B cell (primary cell): Measurements from ENCODE around the gene ITCH. TPM values are rescaled to one million over a fixed set of nuclear protein-coding genes. Genes with fewer than 3 reads are reported as not detected.

Experiments used
- ATAC-seq: fragments of 200-7000 bp; cut with Tn5 transposase; one replicate; pipeline ENCODE4 v1.10.0; 2021; ENCODE audit warnings: low read depth, mild to moderate bottlenecking, moderate number of reproducible peaks, moderate library complexity
- CTCF ChIA-PET: fragments of 350-600 bp; sonication (Branson Sonifier 250); formaldehyde crosslinking; loops from one replicate; lab custom pipeline; 2021; ENCODE audit warnings: antibody characterized with exemption, inconsistent platforms; lab: Charles Lee
- POLR2A ChIA-PET: fragments of 350-600 bp; sonication (Branson Sonifier 250); formaldehyde crosslinking; loops from one replicate; lab custom pipeline; 2021; ENCODE audit warnings: antibody characterized with exemption; lab: Charles Lee
- DNase-seq: peaks from one replicate; pipeline ENCODE4 v3.0.0; 2013
- H2AFZ ChIP-seq: 2 replicates; pipeline ENCODE4 v1.6.1; 2012; ENCODE audit warnings: mild to moderate bottlenecking, low read depth, low read length; ENCODE audit not compliant: insufficient read depth, poor library complexity, severe bottlenecking
- H3K27ac ChIP-seq, 2 donors: 1 replicate in 1 of 2; 2 replicates in 1 of 2; pipeline ENCODE4 v1.5.1; 2012 to 2013; ENCODE audit warnings: low read length in 2 of 2, mild to moderate bottlenecking in 2 of 2, moderate library complexity in 1 of 2
- H3K27me3 ChIP-seq, 4 experiments: fragments of 200-600 bp in 1 of 4; sonication (generic) in 1 of 4; replicated peaks in 1 of 4; 1 replicate in 2 of 4; 2 replicates in 2 of 4; pipeline versions ENCODE4 v1.6.1 to v1.7.0; 2013 to 2016; ENCODE audit warnings: low read length in 3 of 4, mild to moderate bottlenecking in 2 of 4, mixed read lengths in 1 of 4, moderate library complexity in 1 of 4; ENCODE audit not compliant: insufficient read depth in 4 of 4, control insufficient read depth in 3 of 4; ENCODE audit errors: control extremely low read depth in 1 of 4
- H3K36me3 ChIP-seq, 2 experiments: replicated peaks in 1 of 2; 1 replicate in 1 of 2; 2 replicates in 1 of 2; pipeline versions ENCODE4 v1.6.1 to v1.7.1; 2013; ENCODE audit warnings: low read length in 1 of 2; ENCODE audit not compliant: insufficient read depth in 2 of 2, control insufficient read depth in 1 of 2; ENCODE audit errors: control extremely low read depth in 1 of 2, extremely low read depth in 1 of 2
- H3K4me1 ChIP-seq, 2 donors: fragments of 200-600 bp in 1 of 2; sonication (generic) in 1 of 2; 1 replicate in 1 of 2; 2 replicates in 1 of 2; pipeline versions ENCODE4 v1.5.1 to v1.6.1; 2013 to 2017; ENCODE audit warnings: low read length in 2 of 2; ENCODE audit not compliant: control insufficient read depth in 2 of 2, insufficient read depth in 2 of 2
- H3K4me2 ChIP-seq: replicated peaks from 2 replicates; pipeline ENCODE3; 2012; ENCODE audit warnings: mild to moderate bottlenecking, low read depth, low read length; ENCODE audit not compliant: poor library complexity, severe bottlenecking
- H3K4me3 ChIP-seq, 5 experiments: fragments of 200-600 bp in 1 of 5; sonication (generic) in 1 of 5; 1 replicate in 3 of 5; 2 replicates in 2 of 5; pipeline versions ENCODE4 v1.5.1 to v1.7.0; 2011 to 2016; ENCODE audit warnings: low read length in 4 of 5, mild to moderate bottlenecking in 4 of 5, low read depth in 2 of 5, control low read depth in 1 of 5, moderate library complexity in 1 of 5; ENCODE audit not compliant: insufficient read depth in 1 of 5; ENCODE audit errors: control extremely low read depth in 1 of 5, extremely low read depth in 1 of 5
- H3K79me2 ChIP-seq: fragments of 200-600 bp; sonication (generic); one replicate; pipeline ENCODE4 v1.6.0; 2016; ENCODE audit warnings: low read length; ENCODE audit not compliant: control insufficient read depth, insufficient read depth
- H3K9ac ChIP-seq: fragments of 200-600 bp; sonication (generic); 2 replicates; pipeline ENCODE4 v1.6.1; 2017; ENCODE audit warnings: mild to moderate bottlenecking, low read length, moderate library complexity
- H3K9me3 ChIP-seq, 3 donors: one replicate each; pipeline versions ENCODE4 v1.6.1 to v1.7.1; 2013; ENCODE audit warnings: low read length in 2 of 3; ENCODE audit not compliant: control insufficient read depth in 2 of 3, insufficient read depth in 1 of 3; ENCODE audit errors: control extremely low read depth in 1 of 3
- H4K20me1 ChIP-seq: 2 replicates; pipeline ENCODE4 v1.6.0; 2012; ENCODE audit warnings: mild to moderate bottlenecking, low read length; ENCODE audit not compliant: insufficient read depth, control insufficient read depth, poor library complexity, severe bottlenecking
- H3K27ac Mint-ChIP-seq: one replicate; pipeline ENCODE4 v1.8.0; 2021; ENCODE audit warnings: mixed read lengths
- H3K27me3 Mint-ChIP-seq: one replicate; pipeline ENCODE4 v1.8.0; 2021; ENCODE audit warnings: mixed read lengths
- H3K4me1 Mint-ChIP-seq: one replicate; pipeline ENCODE4 v1.8.0; 2021; ENCODE audit warnings: mixed read lengths
- H3K4me3 Mint-ChIP-seq: one replicate; pipeline ENCODE4 v1.8.0; 2021; ENCODE audit warnings: mixed read lengths
- H3K9me3 Mint-ChIP-seq: one replicate; pipeline ENCODE4 v1.8.0; 2022; ENCODE audit warnings: mixed read lengths; ENCODE audit not compliant: insufficient read depth
- CTCF ChIP-seq: fragments of 200-600 bp; IDR thresholded peaks from one replicate; pipeline ENCODE4 v1.8.0; 2022; ENCODE audit warnings: antibody characterized with exemption, mild to moderate bottlenecking
- EZH2 ChIP-seq: IDR thresholded peaks from 2 replicates; pipeline ENCODE4 v1.6.1; 2012; ENCODE audit warnings: borderline replicate concordance, low read depth, mild to moderate bottlenecking, moderate library complexity, low read length; ENCODE audit not compliant: insufficient read depth, poor library complexity, severe bottlenecking
- WGBS: methylation state at CpG from one replicate; pipeline ENCODE4 v1.1.5; 2013; ENCODE audit warnings: missing lambda C conversion rate; ENCODE audit not compliant: insufficient coverage; 5-methylcytosine and 5-hydroxymethylcytosine counted together
- intact Hi-C: fragments of 100-400 bp; cut with micrococcal nuclease; formaldehyde crosslinking; loops from one replicate; pipeline ENCODE4 v1.10.0; 2022
- polyA plus RNA-seq: library from polyadenylated mRNA; depleted of rRNA; stranded (reverse); fragments of >200 nt; gene quantifications from 2 replicates; pipeline ENCODE4 v1.2.3, GENCODE V29; 2012
- total RNA-seq, 2 donors: library from RNA; stranded (reverse); fragments of 120-200 nt in 1 of 2; gene quantifications; 1 replicate in 1 of 2; 2 replicates in 1 of 2; pipeline versions ENCODE4 v1.2.3 to v1.2.4, GENCODE V29; 2013 to 2022

Gene ITCH
- total and polyA plus RNA-seq, 2 donors (not counting 1 experiment from before 2014, with no cell fraction given), result 10.0 to 110 TPM

DNA sequence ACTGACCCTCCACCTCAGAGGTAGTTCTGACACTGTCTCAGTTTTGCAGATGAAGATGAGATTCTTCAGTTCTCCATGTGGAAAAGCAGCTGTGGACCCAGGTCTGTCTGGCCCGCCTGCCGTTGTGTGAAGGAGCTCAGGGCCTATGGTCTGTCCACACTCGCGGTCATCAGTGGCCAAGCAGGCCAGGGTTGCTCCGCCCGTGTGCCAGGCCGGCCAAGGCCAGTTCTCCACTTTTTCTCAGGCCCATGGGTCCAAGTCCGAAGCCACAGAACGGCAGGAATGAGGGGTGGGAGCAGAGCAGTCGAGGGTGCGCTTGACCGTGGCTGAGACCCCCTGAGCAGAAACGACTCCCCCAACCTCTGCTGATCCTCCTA lies 186.8 kb downstream of the ITCH start:
- Histone ChIP-seq H3K79me2 (no peaks in the 10 kb centered on the region), H3K4me3 (no peak overlapping the region), H3K4me2 (no peak overlapping the region), H3K9ac (no peak overlapping the region), H3K27ac (no peak overlapping the region), H3K4me1 (no peaks in the 10 kb centered on the region), H2AFZ (no peak overlapping the region), H3K9me3 (no peaks in the 10 kb centered on the region), H4K20me1 (no peaks in the 10 kb centered on the region), H3K36me3 (no peaks in the 10 kb centered on the region), H3K27me3 (peaks cover 0 to 4% (median 0%) of the 10 kb centered on the region in 4 experiments)
- ATAC-seq (no peak), DNase-seq (no peak)
- intact Hi-C loops, result no loop called here
- Mint-ChIP-seq H3K27me3 (peaks cover 3% of the 10 kb centered on the region), H3K4me3 (no peak overlapping the region), H3K9me3 (no peaks in the 10 kb centered on the region), H3K27ac (no peak overlapping the region), H3K4me1 (peaks cover 4% of the 10 kb centered on the region)
- WGBS, result 100% methylated on average over 9 of the region's 13 CpGs
- POLR2A ChIA-PET, result no interaction called here
- CTCF ChIA-PET, result interaction anchor here (1.8 kb wide), 1 partner anchor 10 kb away, joined by 5 read pairs; no protein-coding TSS in a partner anchor
- TF ChIP-seq EZH2, result no peak

DNA sequence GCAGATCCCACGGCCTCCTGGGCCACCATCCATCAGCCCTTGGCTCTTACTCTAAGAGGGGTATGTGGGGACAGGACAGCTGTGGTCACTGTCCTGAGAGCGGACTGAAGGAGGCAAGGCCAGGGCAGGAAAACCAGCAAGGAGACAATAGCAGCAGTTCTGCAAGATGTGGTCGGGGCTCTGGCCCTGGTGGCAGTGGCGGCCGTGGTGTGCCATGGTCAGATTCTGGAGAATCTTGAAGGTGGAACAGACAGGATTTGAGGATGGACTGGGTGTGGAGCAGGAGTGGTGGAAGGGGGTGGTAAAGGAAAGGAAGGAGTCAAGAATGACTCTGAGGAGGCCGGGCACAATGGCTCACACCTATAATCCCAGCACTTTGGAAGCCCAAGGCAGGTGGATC lies 189.5 kb downstream of the ITCH start:
- Mint-ChIP-seq H3K9me3 (no peaks in the 10 kb centered on the region), H3K4me3 (no peak overlapping the region), H3K4me1 (peaks cover 4% of the 10 kb centered on the region), H3K27me3 (no peaks in the 10 kb centered on the region), H3K27ac (no peak overlapping the region)
- Histone ChIP-seq H3K4me1 (peaks cover 4% of the 10 kb centered on the region in 2 donors), H3K27ac (no peak overlapping the region), H4K20me1 (no peaks in the 10 kb centered on the region), H3K9me3 (no peaks in the 10 kb centered on the region), H3K36me3 (no peaks in the 10 kb centered on the region), H2AFZ (no peak overlapping the region), H3K4me2 (no peak overlapping the region), H3K4me3 (no peak overlapping the region), H3K9ac (no peak overlapping the region), H3K79me2 (no peaks in the 10 kb centered on the region), H3K27me3 (no peaks in the 10 kb centered on the region)
- TF ChIP-seq CTCF, result no peak
- TF ChIP-seq EZH2, result no peak
- intact Hi-C loops, result no loop called here
- WGBS, result 96% methylated on average over 4 of the region's 6 CpGs
- POLR2A ChIA-PET, result no interaction called here
- no peak for ATAC-seq
- DNase-seq, result no peak
- CTCF ChIA-PET, result no interaction called here
